HCT116 (cell line): Measurements from ENCODE around the gene SLC22A6. TPM values are rescaled to one million over a fixed set of nuclear protein-coding genes. Genes with fewer than 3 reads are reported as not detected.

Experiments used
- ATAC-seq: fragments of 200-7000 bp; cut with Tn5 transposase; 2 replicates; pipeline ENCODE4 v1.9.1; 2020; ENCODE audit warnings: mild to moderate bottlenecking, moderate library complexity
- BruUV-seq: library from RNA; stranded (reverse); fragments of 400-500 nt; replicated peaks from 2 replicates; lab custom pipeline; 2021; lab: Mats Ljungman, UMichigan
- CTCF ChIA-PET: fragments of 300-600 bp; sonication (Branson Sonifier 250); formaldehyde crosslinking; loops from one replicate; lab custom pipeline; 2021; ENCODE audit warnings: antibody characterized with exemption; lab: Charles Lee
- POLR2A ChIA-PET: fragments of 300-600, 350-600 bp; sonication (Branson Sonifier 250); formaldehyde crosslinking; loops from one replicate; lab custom pipeline; 2021; ENCODE audit warnings: antibody characterized with exemption; lab: Charles Lee
- RAD21 ChIA-PET, 2 experiments: fragments of 300-600 bp; sonication (Branson Sonifier 250); formaldehyde crosslinking; loops; one replicate each; lab custom pipeline; 2023; ENCODE audit warnings: low total read pairs in 2 of 2; ENCODE audit not compliant: uncharacterized antibody in 2 of 2, unreplicated experiment in 2 of 2, low non-redundant PET in 1 of 2; lab: Charles Lee
- DNase-seq: peaks from one replicate; pipeline ENCODE4 v3.0.0-alpha.2; 2010; ENCODE audit warnings: low read depth, low spot score
- H2AFZ ChIP-seq: fragments of 200-600 bp; shearing (Covaris generic), sonication (generic); 2 replicates; pipeline ENCODE4 v1.6.1; 2017; ENCODE audit warnings: low read depth, mixed run types, mixed read lengths, antibody characterized with exemption, low read length; ENCODE audit not compliant: poor library complexity, severe bottlenecking
- H3K27ac ChIP-seq: 2 replicates; pipeline ENCODE4 v1.5.1; 2012; ENCODE audit warnings: low read depth, low read length
- H3K27me3 ChIP-seq: fragments of 200-600 bp; sonication (generic); 2 replicates; pipeline ENCODE4 v1.6.1; 2016; ENCODE audit warnings: mixed run types, low read length, mixed read lengths; ENCODE audit not compliant: insufficient read depth
- H3K36me3 ChIP-seq, 2 experiments: fragments of 200-500 bp in 1 of 2; fragments of 200-600 bp in 1 of 2; sonication (Bioruptor generic) in 1 of 2; sonication (generic) in 1 of 2; 2 replicates each; pipeline versions ENCODE4 v1.5.1 to v1.6.1; 2014 to 2016; ENCODE audit warnings: low read length in 2 of 2, inconsistent platforms in 1 of 2, mixed read lengths in 1 of 2, mixed run types in 1 of 2; ENCODE audit not compliant: insufficient read depth in 2 of 2, control insufficient read depth in 1 of 2
- H3K4me1 ChIP-seq, 2 experiments: fragments of 200-600 bp in 1 of 2; sonication (generic) in 1 of 2; 2 replicates each; pipeline versions ENCODE4 v1.5.1 to v1.6.1; 2012 to 2017; ENCODE audit warnings: low read length in 2 of 2, inconsistent platforms in 1 of 2, mild to moderate bottlenecking in 1 of 2, mixed read lengths in 1 of 2, mixed run types in 1 of 2, moderate library complexity in 1 of 2; ENCODE audit not compliant: insufficient read depth in 2 of 2, control insufficient read depth in 1 of 2
- H3K4me2 ChIP-seq: fragments of 200-600 bp; sonication (generic); 2 replicates; pipeline ENCODE4 v1.6.1; 2017; ENCODE audit warnings: mixed run types, low read length, mixed read lengths
- H3K4me3 ChIP-seq, 2 experiments: fragments of 200-600 bp in 1 of 2; sonication (generic) in 1 of 2; replicated peaks in 1 of 2; 2 replicates each; pipeline ENCODE4 v1.5.1; 2011 to 2016; ENCODE audit warnings: low read length in 2 of 2, control low read depth in 1 of 2, low read depth in 1 of 2, mild to moderate bottlenecking in 1 of 2, mixed read lengths in 1 of 2, mixed run types in 1 of 2
- H3K79me2 ChIP-seq: fragments of 200-600 bp; sonication (generic); 2 replicates; pipeline ENCODE4 v1.6.1; 2017; ENCODE audit warnings: mild to moderate bottlenecking, mixed run types, low read length, moderate library complexity, mixed read lengths; ENCODE audit not compliant: insufficient read depth
- H3K9ac ChIP-seq: fragments of 200-600 bp; sonication (generic); 2 replicates; pipeline ENCODE4 v1.6.1; 2016; ENCODE audit warnings: low read length, mixed read lengths
- H3K9me2 ChIP-seq: fragments of 200-600 bp; sonication (generic), shearing (Covaris generic); 2 replicates; pipeline ENCODE4 v1.6.1; 2017; ENCODE audit warnings: mixed run types, mild to moderate bottlenecking, moderate library complexity; ENCODE audit not compliant: insufficient read depth
- H3K9me3 ChIP-seq, 2 experiments: fragments of 200-500 bp in 1 of 2; fragments of 200-600 bp in 1 of 2; sonication (Bioruptor generic) in 1 of 2; sonication (generic) in 1 of 2; 2 replicates each; pipeline ENCODE4 v1.6.1; 2014 to 2017; ENCODE audit warnings: low read length in 2 of 2, mixed read lengths in 2 of 2, inconsistent platforms in 1 of 2, low read depth in 1 of 2, mild to moderate bottlenecking in 1 of 2, mixed run types in 1 of 2, moderate library complexity in 1 of 2; ENCODE audit not compliant: control insufficient read depth in 1 of 2, insufficient read depth in 1 of 2
- H4K20me1 ChIP-seq: fragments of 200-600 bp; sonication (generic), shearing (Covaris generic); 2 replicates; pipeline ENCODE4 v1.6.1; 2017; ENCODE audit warnings: mixed run types, mild to moderate bottlenecking, moderate library complexity; ENCODE audit not compliant: insufficient read depth
- ATF3 ChIP-seq: IDR thresholded peaks from 2 replicates; pipeline ENCODE4 v1.6.1; 2012
- CBX3 ChIP-seq: IDR thresholded peaks from 2 replicates; pipeline ENCODE4 v1.6.1; 2012; ENCODE audit warnings: low read depth
- CTCF ChIP-seq, 3 experiments: fragments of 200-600 bp in 1 of 3; sonication (generic) in 1 of 3; IDR thresholded peaks in 2 of 3; conservative IDR thresholded peaks in 1 of 3; 2 replicates each; pipeline ENCODE4 v1.5.1; 2012 to 2017; ENCODE audit warnings: low read depth in 2 of 3, low read length in 2 of 3, antibody characterized with exemption in 1 of 3, borderline replicate concordance in 1 of 3, control low read depth in 1 of 3, mild to moderate bottlenecking in 1 of 3, mixed read lengths in 1 of 3, mixed run types in 1 of 3, moderate library complexity in 1 of 3; ENCODE audit not compliant: insufficient read depth in 1 of 3
- EGR1 ChIP-seq: IDR thresholded peaks from 2 replicates; pipeline ENCODE4 v1.6.1; 2012; ENCODE audit warnings: low read depth
- ELF1 ChIP-seq: IDR thresholded peaks from 2 replicates; pipeline ENCODE4 v1.6.1; 2012; ENCODE audit warnings: low read depth, borderline replicate concordance
- EZH2 ChIP-seq: fragments of 200-600 bp; sonication (generic); IDR thresholded peaks from 2 replicates; pipeline ENCODE4 v1.6.1; 2017; ENCODE audit warnings: antibody characterized with exemption, mixed run types
- EZH2phosphoT487 ChIP-seq: fragments of 200-600 bp; IDR thresholded peaks from 2 replicates; pipeline ENCODE4 v1.6.1; 2018; ENCODE audit warnings: antibody characterized with exemption, borderline replicate concordance
- FOSL1 ChIP-seq: IDR thresholded peaks from 2 replicates; pipeline ENCODE4 v1.6.1; 2012; ENCODE audit warnings: low read depth
- MAX ChIP-seq: IDR thresholded peaks from 2 replicates; pipeline ENCODE4 v1.6.1; 2012
- POLR2AphosphoS5 ChIP-seq: IDR thresholded peaks from 2 replicates; pipeline ENCODE4 v1.6.1; 2011; ENCODE audit warnings: mild to moderate bottlenecking, low read depth, low read length, moderate library complexity
- RAD21 ChIP-seq: IDR thresholded peaks from 2 replicates; pipeline ENCODE4 v1.6.1; 2012; ENCODE audit warnings: low read depth, mild to moderate bottlenecking
- SIN3A ChIP-seq: IDR thresholded peaks from 2 replicates; pipeline ENCODE4 v1.6.1; 2012; ENCODE audit warnings: low read depth
- SP1 ChIP-seq: IDR thresholded peaks from 2 replicates; pipeline ENCODE4 v1.6.1; 2012; ENCODE audit warnings: low read depth
- SRF ChIP-seq: IDR thresholded peaks from 2 replicates; pipeline ENCODE4 v1.6.1; 2012; ENCODE audit warnings: low read depth
- TCF7L2 ChIP-seq: IDR thresholded peaks from 2 replicates; pipeline ENCODE4 v1.7.0; 2011; ENCODE audit warnings: borderline replicate concordance, inconsistent platforms; ENCODE audit not compliant: insufficient read depth, insufficient read length; ENCODE audit errors: extremely low read depth
- ZBTB33 ChIP-seq: IDR thresholded peaks from 2 replicates; pipeline ENCODE4 v1.6.1; 2011; ENCODE audit warnings: mild to moderate bottlenecking, low read length, moderate library complexity; ENCODE audit not compliant: insufficient replicate concordance; ENCODE audit errors: extremely low read depth
- ZFX ChIP-seq: fragments of 450-650 bp; IDR thresholded peaks from 2 replicates; pipeline ENCODE4 v1.6.1; 2017
- ZNF274 ChIP-seq: fragments of 200-500 bp; sonication (Bioruptor generic); IDR thresholded peaks from 2 replicates; pipeline ENCODE4 v1.6.1; 2014; ENCODE audit warnings: mild to moderate bottlenecking, low read depth, low read length, inconsistent platforms
- intact Hi-C: fragments of 100-400 bp; cut with micrococcal nuclease; formaldehyde crosslinking; loops from 2 replicates; pipeline ENCODE4 v1.10.0; 2022
- total RNA-seq: library from RNA; stranded (reverse); gene quantifications from one replicate; pipeline ENCODE4 v1.2.1, GENCODE V29; 2021; ENCODE audit not compliant: unreplicated experiment

Gene SLC22A6
- total RNA-seq, 1 experiment from 2014 or later, result not detected

- POLR2A ChIA-PET, result no interaction called here
- ATAC-seq, result no peak
- RAD21 ChIA-PET, result no interaction called here
Measured at GRCh38 chr11:63012430-63012829, 27.7 kb upstream of the SLC22A6 start.

More at GRCh38 chr11:63012430-63012829, 27.7 kb upstream of the SLC22A6 start:
- Histone ChIP-seq H3K9ac (no peak overlapping the region), H3K36me3 (no peaks in the 10 kb centered on the region), H3K9me3 (no peaks in the 10 kb centered on the region), H3K9me2 (no peaks in the 10 kb centered on the region), H4K20me1 (no peaks in the 10 kb centered on the region), H2AFZ (no peak overlapping the region), H3K4me2 (no peak overlapping the region), H3K4me3 (no peak overlapping the region), H3K4me1 (peaks cover 6 to 7% of the 10 kb centered on the region in 2 experiments), H3K27ac (no peak overlapping the region), H3K79me2 (no peaks in the 10 kb centered on the region), H3K27me3 (no peaks in the 10 kb centered on the region)
- TF ChIP-seq EZH2phosphoT487 (no peak), TCF7L2 (no peak), SRF (no peak), FOSL1 (no peak), ZBTB33 (no peak), RAD21 (no peak), ELF1 (no peak), EGR1 (no peak), EZH2 (no peak), ZNF274 (no peak), CTCF (IDR thresholded peaks at IDR 0.05 in 2 of 3, conservative IDR thresholded peaks at IDR 0.05 in 1 of 3; ENCODE audit: borderline replicate concordance in 1 of 3, insufficient read depth in 1 of 3, low read depth in 2 of 3, low read length in 2 of 3) (no peak), SIN3A (no peak), ZFX (no peak), POLR2AphosphoS5 (no peak), MAX (no peak), ATF3 (no peak), CBX3 (no peak), SP1 (no peak)
- intact Hi-C loops, result no loop called here
- no TSS peak for BruUV-seq
- DNase-seq, result no peak
- CTCF ChIA-PET, result interaction anchor here (0.8 to 1.3 kb wide), 2 partner anchors 8 to 107 kb away, joined by 3 read pairs; no protein-coding TSS in a partner anchor
